SH-SY5Y (cell line): ENCODE results near the gene CACNA1A.

Source experiments
- GATA2 ChIP-seq: IDR thresholded peaks from 2 replicates; pipeline ENCODE4 v1.6.1; 2011; ENCODE audit warnings: mild to moderate bottlenecking, low read depth, low read length
- GATA3 ChIP-seq: IDR thresholded peaks from 2 replicates; pipeline ENCODE4 v1.6.1; 2011; ENCODE audit warnings: low read depth, mild to moderate bottlenecking, low read length, moderate library complexity

CACNA1A gene

GRCh38 chr19:13425151-13425550 is 81.1 kb downstream of the CACNA1A start:
- TF ChIP-seq GATA2 (no peak), GATA3 (no peak)

- TF ChIP-seq GATA3 (no peak), GATA2 (no peak)
These were observed 85.5 kb downstream of the CACNA1A start for GRCh38 chr19:13420780-13421179.

- TF ChIP-seq GATA3 (no peak), GATA2 (no peak)
These were observed 89.2 kb downstream of the CACNA1A start for GRCh38 chr19:13417054-13417453.

DNA sequence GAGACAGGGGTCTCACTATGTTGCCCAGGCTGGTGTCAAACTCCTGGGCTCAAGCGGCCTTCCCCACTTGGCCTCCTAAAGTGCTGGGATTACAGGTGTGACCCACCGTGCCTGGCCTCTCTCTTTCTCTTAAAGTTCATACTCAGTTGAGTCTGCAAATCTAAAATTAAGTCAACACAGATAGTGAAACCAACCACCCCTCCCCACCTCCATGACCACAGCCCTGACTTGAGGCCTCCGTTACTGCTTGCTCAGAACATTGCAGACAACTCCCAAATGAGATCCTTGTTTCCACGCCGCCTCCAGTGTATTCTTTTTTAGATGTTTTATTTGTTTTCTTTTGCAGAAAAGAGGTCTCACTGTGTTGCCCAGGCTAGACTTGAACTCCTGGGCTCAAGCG is 94.4 kb downstream of the CACNA1A start:
- TF ChIP-seq GATA2 (no peak), GATA3 (no peak)

DNA sequence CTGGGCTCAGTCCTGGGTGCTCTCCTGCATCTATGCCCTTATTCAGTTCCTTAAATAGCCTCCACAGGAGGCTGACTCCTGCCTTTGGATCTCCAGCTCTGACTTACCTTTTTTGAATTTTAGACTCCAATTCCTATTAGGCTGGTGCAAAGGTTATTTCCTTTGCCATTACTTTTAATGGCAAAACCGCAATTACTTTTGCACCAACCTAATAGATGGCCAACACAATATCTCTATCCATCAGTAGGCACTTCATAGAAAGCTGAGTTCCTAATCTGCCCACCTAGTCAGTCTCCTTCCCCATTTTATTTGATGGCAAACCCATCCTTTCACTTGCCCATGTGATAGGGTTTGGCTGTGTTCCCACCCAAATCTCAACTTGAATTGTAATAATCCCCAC is 95.3 kb downstream of the CACNA1A start:
- TF ChIP-seq GATA3 (no peak), GATA2 (no peak)

GRCh38 chr19:13408889-13409518 is 97.3 kb downstream of the CACNA1A start:
- TF ChIP-seq GATA2: no peak
- no peak for TF ChIP-seq GATA3

GRCh38 chr19:13404236-13404635 is 102.0 kb downstream of the CACNA1A start:
- TF ChIP-seq GATA3: no peak

DNA sequence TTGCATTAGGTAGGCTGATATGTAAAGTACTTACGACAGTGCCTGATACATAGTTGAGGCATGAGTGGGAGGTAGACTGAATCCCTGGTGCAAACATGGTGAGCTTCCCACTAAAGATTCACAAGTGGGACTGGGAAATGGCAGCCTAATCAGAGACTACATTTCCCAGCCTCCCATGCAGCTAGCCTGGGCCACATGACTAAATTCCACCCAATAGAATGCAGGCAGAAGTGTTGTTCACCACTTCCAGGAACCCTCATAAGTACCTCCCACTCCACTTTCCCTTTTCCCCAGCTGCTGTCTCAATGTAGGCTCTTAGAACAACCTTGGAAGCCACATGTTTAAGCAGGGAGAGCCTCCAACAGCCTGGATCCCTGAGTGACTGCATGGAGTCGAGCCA is 104.9 kb downstream of the CACNA1A start:
- no peak for TF ChIP-seq GATA2
- TF ChIP-seq GATA3: no peak

- no peak for TF ChIP-seq GATA3
These were observed 106.0 kb downstream of the CACNA1A start for GRCh38 chr19:13400296-13400695.

DNA sequence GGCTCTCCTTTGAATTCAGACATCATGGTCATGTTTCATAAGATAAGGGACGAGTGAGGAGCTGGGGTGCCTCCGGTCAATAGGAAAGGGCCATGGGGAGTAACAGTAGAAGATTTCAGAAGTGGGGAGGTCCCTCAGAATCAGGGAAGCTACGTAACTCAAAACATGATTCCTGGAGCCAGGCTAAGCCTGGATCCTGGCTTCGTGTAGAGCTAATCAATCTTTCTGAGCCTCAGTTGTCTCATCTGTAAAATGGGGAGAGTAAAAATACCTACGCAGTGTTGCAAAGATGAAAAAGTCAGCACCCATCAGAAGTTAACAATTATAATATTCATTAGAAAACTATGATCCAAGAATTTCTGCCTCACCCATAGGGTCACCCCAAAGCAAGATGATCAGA is 106.5 kb downstream of the CACNA1A start:
- no peak for TF ChIP-seq GATA2
- no peak for TF ChIP-seq GATA3

DNA sequence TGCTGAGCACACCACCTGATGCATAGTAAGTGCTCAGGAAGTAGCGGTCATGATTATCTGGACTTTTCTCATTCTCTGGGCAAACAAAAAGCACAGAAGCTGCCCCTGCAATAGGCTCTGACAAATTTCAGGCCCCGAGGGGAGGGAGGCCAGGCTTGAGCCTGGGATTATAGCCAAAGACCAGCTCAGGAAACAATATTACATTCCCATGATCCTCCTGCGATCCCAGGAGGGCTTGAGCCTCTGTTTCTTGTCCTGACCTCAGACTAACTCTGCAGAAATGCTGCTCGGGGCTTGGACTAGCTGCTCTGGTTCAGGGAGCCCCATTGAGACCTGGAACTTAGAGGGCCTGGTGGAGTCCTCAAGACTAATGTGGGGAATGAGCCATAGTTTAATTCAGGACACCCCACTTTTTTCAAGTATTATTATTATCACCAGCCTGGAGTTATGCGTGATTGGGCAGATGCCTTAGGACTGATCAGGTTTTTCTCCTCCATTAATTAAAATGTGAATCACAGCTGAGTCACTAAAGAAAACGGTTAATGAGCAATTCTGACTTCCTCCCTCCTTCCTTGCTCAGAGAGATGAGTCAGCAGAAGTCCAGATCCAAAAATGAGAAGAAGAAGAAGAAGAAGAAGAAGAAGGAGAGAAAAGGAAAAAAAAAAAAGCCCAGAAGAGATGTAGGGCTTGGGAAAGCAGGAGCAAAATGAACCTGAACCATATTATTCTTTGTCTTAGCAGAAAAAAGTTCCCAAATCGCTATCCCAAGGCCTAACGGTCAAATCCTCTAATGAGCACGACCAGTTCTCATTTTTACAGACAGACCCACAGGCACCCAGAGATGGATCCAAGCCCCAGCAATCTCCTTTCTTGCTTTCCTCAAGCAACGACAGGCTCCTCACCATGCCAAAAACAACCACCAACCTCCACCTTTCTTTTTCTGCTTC is 107.2 kb downstream of the CACNA1A start:
- TF ChIP-seq GATA2 (no peak), GATA3 (no peak)

- no peak for TF ChIP-seq GATA2
- TF ChIP-seq GATA3: no peak
These were observed 108.1 kb downstream of the CACNA1A start for GRCh38 chr19:13398182-13398581.

GRCh38 chr19:13396250-13397080 is 109.8 kb downstream of the CACNA1A start:
- no peak for TF ChIP-seq GATA3
- TF ChIP-seq GATA2: no peak

DNA sequence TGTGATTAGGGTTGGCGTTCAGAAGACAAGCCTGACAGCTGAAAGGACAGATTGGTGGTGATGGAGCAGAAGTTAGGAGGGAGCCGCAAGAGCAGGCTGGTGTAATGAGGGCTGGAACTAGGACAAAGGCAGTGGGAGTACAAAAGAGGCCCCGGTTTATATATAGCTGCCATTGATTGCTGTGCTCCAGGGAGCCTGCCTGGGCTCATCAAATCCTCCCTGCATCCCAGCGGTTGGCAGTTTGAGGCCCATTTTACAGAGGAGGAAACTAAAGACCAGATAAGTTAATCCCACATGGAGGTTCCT is 123.7 kb downstream of the CACNA1A start:
- no peak for TF ChIP-seq GATA2
- no peak for TF ChIP-seq GATA3

- TF ChIP-seq GATA3 (no peak), GATA2 (no peak)
These were observed 124.2 kb downstream of the CACNA1A start for GRCh38 chr19:13381827-13382632.
